GM10266 (cell line): ENCODE results near the gene NFKBIZ.
A peak's percentile ranks its signal among the peaks of the same experiment; 100 is the strongest.

Source experiments
- DNase-seq: peaks from one replicate; pipeline ENCODE4 v3.0.0; 2012; ENCODE audit errors: extremely low spot score
- TF ChIP-seq, protein P1 (sequence below): IDR thresholded peaks from 2 replicates; pipeline ENCODE4 v1.5.1; 2012; ENCODE audit warnings: mild to moderate bottlenecking, low read depth; ENCODE audit not compliant: control insufficient read depth, insufficient read depth; ENCODE audit errors: missing control alignments

The NFKBIZ gene

DNA sequence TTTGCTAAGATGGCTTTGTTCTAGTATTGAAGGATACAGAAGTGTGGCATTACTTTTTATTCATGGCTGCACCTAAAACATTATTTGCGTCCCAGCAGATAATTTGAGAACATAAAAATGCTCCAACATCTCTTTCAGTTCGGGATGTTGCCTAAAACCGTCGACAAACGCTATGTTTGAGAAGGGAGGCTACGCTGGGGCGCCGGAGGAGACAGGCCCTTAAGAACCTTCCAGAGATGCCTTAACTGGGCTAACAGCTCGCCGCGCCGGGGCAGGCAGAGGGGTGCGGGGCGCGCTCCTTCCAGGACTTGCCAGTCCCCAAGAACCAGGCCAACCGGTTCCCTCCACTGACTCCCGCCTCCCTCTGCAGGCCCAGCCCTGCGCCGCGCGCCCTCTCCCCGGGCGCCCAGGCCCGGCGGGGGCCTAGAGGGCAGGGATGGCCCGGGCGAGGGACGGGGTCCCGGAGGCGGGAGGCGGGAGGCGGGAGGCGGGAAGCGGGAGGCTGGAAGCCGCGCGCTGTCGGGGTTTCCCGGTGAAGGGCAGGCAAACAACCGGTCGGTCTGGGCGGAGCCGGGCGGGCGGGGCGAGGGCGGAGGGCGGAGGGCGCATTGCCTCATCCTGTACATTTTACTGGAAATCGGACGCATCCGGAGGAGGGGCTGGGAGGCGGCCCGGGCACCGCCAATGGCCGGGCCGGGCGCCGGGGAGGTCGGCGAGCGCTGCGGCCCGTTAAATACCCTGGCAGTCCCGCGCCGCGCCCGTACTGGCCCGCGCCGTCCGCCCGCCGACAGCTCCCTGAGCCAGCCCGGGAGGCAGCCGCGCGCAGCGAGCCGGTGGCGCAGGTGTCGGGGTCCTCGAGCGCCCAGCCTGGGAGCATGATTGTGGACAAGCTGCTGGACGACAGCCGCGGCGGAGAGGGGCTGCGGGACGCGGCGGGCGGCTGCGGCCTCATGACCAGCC is at the start of gene NFKBIZ:
NFKBIZ (plus strand) TSS at position 761 of the 960 bp plus-strand sequence; CDS start at position 876, 115 bp downstream.
- TF ChIP-seq, protein P1, sequence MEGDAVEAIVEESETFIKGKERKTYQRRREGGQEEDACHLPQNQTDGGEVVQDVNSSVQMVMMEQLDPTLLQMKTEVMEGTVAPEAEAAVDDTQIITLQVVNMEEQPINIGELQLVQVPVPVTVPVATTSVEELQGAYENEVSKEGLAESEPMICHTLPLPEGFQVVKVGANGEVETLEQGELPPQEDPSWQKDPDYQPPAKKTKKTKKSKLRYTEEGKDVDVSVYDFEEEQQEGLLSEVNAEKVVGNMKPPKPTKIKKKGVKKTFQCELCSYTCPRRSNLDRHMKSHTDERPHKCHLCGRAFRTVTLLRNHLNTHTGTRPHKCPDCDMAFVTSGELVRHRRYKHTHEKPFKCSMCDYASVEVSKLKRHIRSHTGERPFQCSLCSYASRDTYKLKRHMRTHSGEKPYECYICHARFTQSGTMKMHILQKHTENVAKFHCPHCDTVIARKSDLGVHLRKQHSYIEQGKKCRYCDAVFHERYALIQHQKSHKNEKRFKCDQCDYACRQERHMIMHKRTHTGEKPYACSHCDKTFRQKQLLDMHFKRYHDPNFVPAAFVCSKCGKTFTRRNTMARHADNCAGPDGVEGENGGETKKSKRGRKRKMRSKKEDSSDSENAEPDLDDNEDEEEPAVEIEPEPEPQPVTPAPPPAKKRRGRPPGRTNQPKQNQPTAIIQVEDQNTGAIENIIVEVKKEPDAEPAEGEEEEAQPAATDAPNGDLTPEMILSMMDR, result no peak
- peak; percentile 98 for DNase-seq

DNA sequence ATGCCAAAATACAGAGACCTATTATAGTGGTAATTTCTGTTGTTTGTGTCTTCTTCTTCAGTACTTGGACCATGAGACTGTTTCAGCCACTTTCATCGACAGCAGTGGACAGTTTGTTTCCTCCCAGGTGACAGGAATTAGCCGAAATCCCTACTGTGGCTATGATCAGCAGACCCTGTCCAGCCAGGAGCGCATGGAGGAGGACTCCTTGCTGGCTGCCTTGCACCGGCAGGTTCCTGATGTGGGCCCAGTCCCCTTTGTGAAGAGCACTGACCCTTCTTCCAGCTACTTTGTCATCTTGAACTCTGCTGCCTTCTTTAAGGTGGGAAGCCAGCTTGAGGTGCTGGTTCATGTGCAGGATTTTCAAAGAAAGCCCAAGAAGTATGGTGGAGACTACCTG is 48.1 kb upstream of the NFKBIZ start:
- DNase-seq, result no peak
- TF ChIP-seq, protein P1, result no peak

DNA sequence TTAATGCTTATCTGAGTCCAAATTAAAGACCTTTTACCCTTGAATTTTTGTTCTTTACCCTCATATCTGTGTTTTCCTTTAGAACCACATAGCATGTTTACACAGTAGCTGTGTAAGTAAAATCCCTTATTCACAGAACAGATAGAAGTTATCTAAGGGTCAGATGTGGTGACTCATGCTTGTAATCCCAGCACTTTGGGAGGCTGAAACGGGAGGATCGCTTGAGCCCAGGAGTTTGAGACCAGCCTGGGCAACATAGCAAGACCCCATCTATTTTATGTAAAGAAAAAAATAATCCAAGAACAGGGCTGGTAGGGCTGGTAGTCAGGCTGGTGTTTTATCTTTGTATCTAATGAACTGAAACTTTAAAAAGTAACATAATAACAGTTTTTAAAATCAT is 47.1 kb upstream of the NFKBIZ start:
- DNase-seq, result no peak
- TF ChIP-seq, protein P1, result no peak

GRCh38 chr3:101803173-101803782 is 46.0 kb upstream of the NFKBIZ start:
- TF ChIP-seq, protein P1, result peak; percentile 86
- peak; percentile 54 for DNase-seq

- TF ChIP-seq, protein P1, result no peak
- no peak for DNase-seq
Observed at GRCh38 chr3:101803939-101804338, 45.4 kb upstream of the NFKBIZ start.

- TF ChIP-seq, protein P1, result no peak
- DNase-seq, result no peak
Observed at GRCh38 chr3:101806491-101806890, 42.8 kb upstream of the NFKBIZ start.

- DNase-seq, result no peak
- TF ChIP-seq, protein P1, result no peak
Observed at GRCh38 chr3:101807888-101808287, 41.4 kb upstream of the NFKBIZ start.
